ENCODE results near the gene PCBP3. TPM values are rescaled to one million over a fixed set of nuclear protein-coding genes. Genes with fewer than 3 reads are reported as not detected.

Gene PCBP3
- total and polyA plus RNA-seq, 4 donors = 14.3 to 30.0 (median 22.5) TPM

GRCh38 chr21:45825219-45825618 lies 181.7 kb downstream of the PCBP3 start:
- H3K4me1 ChIP-seq (ENCODE audit: control insufficient read depth, insufficient read depth, low read length) = peaks cover 33% of the 10 kb centered on the region

GRCh38 chr21:45826676-45827301 lies 183.3 kb downstream of the PCBP3 start:
- Histone ChIP-seq H3K9me3 (ENCODE audit: control insufficient read depth, insufficient read depth, low read length) (no peaks in the 10 kb centered on the region), H3K4me1 (ENCODE audit: control insufficient read depth, insufficient read depth, low read length) (peaks cover 36% of the 10 kb centered on the region), H3K27me3 (ENCODE audit: control insufficient read depth, insufficient read depth, low read length) (no peaks in the 10 kb centered on the region), H3K27ac (ENCODE audit: low read depth, low read length) (no peak overlapping the region), H3K4me3 (ENCODE audit: low read depth, low read length) (no peak overlapping the region), H3K36me3 (ENCODE audit: control insufficient read depth, insufficient read depth, low read length) (peaks cover 4% of the 10 kb centered on the region)
- WGBS (ENCODE audit: insufficient coverage) = 96% methylated on average over 13 of the region's 16 CpGs
- no peak for DNase-seq (ENCODE audit: low read depth in 4 of 6, low spot score in 6 of 6)

More at GRCh38 chr21:45825219-45825618, 181.7 kb downstream of the PCBP3 start:
- no peak overlapping the region for H3K27ac ChIP-seq (ENCODE audit: low read depth, low read length)
- WGBS (ENCODE audit: insufficient coverage) = 59% methylated on average over 7 of the region's 13 CpGs
- H3K36me3 ChIP-seq (ENCODE audit: control insufficient read depth, insufficient read depth, low read length) = peaks cover 4% of the 10 kb centered on the region
- no peaks in the 10 kb centered on the region for H3K27me3 ChIP-seq (ENCODE audit: control insufficient read depth, insufficient read depth, low read length)
- no peak overlapping the region for H3K4me3 ChIP-seq (ENCODE audit: low read depth, low read length)
- no peak for DNase-seq (ENCODE audit: low read depth in 4 of 6, low spot score in 6 of 6)
- no peaks in the 10 kb centered on the region for H3K9me3 ChIP-seq (ENCODE audit: control insufficient read depth, insufficient read depth, low read length)

DNA sequence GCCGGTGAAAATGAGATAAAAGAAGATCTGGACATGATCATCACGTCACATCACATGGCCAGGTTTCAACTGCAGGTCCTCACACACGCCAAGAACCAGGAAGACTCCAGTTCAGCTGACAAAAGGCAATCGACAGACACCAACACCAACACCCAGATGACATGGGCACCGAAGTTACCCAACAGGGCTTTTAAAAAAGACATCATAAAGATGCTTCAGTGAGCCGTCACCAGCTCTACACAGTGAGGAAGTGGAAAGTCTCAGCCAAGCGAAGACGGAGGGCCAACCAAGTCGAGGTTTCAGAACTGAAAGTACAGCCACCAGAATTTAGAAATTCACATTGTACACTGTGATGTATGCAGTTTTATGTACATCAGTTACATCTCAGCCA lies 183.8 kb downstream of the PCBP3 start:
- Histone ChIP-seq H3K4me3 (ENCODE audit: low read depth, low read length) (no peak overlapping the region), H3K27ac (ENCODE audit: low read depth, low read length) (no peak overlapping the region), H3K9me3 (ENCODE audit: control insufficient read depth, insufficient read depth, low read length) (no peaks in the 10 kb centered on the region), H3K27me3 (ENCODE audit: control insufficient read depth, insufficient read depth, low read length) (no peaks in the 10 kb centered on the region), H3K4me1 (ENCODE audit: control insufficient read depth, insufficient read depth, low read length) (peaks cover 40% of the 10 kb centered on the region), H3K36me3 (ENCODE audit: control insufficient read depth, insufficient read depth, low read length) (peaks cover 4% of the 10 kb centered on the region)
- no peak for DNase-seq (ENCODE audit: low read depth in 4 of 6, low spot score in 6 of 6)
- 96% methylated on average over 6 of the region's 9 CpGs for WGBS (ENCODE audit: insufficient coverage)

DNA sequence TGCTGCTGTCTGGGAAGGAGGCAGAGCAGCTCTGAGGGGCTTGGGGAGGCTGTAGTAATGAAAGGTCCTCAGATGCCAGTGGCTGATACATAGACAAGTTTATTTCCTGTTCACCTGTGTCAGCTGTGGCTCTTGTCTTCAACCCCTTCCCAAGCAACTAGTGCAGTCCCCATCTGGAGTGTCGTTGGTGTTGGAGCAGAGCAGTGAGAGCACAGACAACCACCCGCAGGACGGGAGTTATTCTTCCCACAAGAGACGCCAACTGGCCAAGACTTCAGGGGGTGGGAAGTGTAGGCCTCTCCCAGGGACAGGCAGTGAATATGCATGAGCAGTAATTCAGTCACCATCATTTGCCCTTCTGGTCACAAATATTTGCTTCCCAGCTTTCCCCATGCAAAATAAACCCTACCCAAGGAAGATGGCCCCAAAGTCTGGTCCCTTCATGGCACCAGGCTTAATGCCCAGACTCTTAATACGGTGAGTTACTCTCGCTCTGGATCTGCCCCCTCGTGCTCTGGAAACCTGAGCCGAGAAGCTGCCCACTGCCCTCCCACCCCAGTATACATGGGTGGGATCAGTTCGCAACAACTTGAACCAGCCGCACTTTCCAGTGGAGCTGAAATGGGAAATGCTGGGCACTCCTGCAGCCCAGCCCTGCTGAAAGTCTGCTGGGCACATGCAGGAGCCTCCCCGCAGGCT lies 184.5 kb downstream of the PCBP3 start:
- DNase-seq (ENCODE audit: low read depth in 4 of 6, low spot score in 6 of 6) = no peak
- peaks cover 4% of the 10 kb centered on the region for H3K36me3 ChIP-seq (ENCODE audit: control insufficient read depth, insufficient read depth, low read length)
- peaks cover 46% of the 10 kb centered on the region for H3K4me1 ChIP-seq (ENCODE audit: control insufficient read depth, insufficient read depth, low read length)
- no peaks in the 10 kb centered on the region for H3K27me3 ChIP-seq (ENCODE audit: control insufficient read depth, insufficient read depth, low read length)
- no peaks in the 10 kb centered on the region for H3K9me3 ChIP-seq (ENCODE audit: control insufficient read depth, insufficient read depth, low read length)
- H3K4me3 ChIP-seq (ENCODE audit: low read depth, low read length) = no peak overlapping the region
- 84% methylated on average over 7 of the region's 11 CpGs for WGBS (ENCODE audit: insufficient coverage)
- H3K27ac ChIP-seq (ENCODE audit: low read depth, low read length) = no peak overlapping the region

- WGBS (ENCODE audit: insufficient coverage) = 94% methylated on average over 24 of the region's 26 CpGs
- no peak for DNase-seq (ENCODE audit: low read depth in 4 of 6, low spot score in 6 of 6)
Measured at GRCh38 chr21:45828580-45829570, 185.3 kb downstream of the PCBP3 start.

GRCh38 chr21:45829668-45830067 lies 186.1 kb downstream of the PCBP3 start:
- no peak for DNase-seq (ENCODE audit: low read depth in 4 of 6, low spot score in 6 of 6)
- H3K27ac ChIP-seq (ENCODE audit: low read depth, low read length) = no peak overlapping the region

More at GRCh38 chr21:45828580-45829570, 185.3 kb downstream of the PCBP3 start:
- Histone ChIP-seq H3K9me3 (ENCODE audit: control insufficient read depth, insufficient read depth, low read length) (no peaks in the 10 kb centered on the region), H3K36me3 (ENCODE audit: control insufficient read depth, insufficient read depth, low read length) (peaks cover 4% of the 10 kb centered on the region), H3K27me3 (ENCODE audit: control insufficient read depth, insufficient read depth, low read length) (no peaks in the 10 kb centered on the region), H3K4me3 (ENCODE audit: low read depth, low read length) (no peak overlapping the region), H3K4me1 (ENCODE audit: control insufficient read depth, insufficient read depth, low read length) (peaks cover 55% of the 10 kb centered on the region), H3K27ac (ENCODE audit: low read depth, low read length) (no peak overlapping the region)

GRCh38 chr21:45830221-45830640 lies 186.7 kb downstream of the PCBP3 start:
- Histone ChIP-seq H3K4me1 (ENCODE audit: control insufficient read depth, insufficient read depth, low read length) (peaks cover 53% of the 10 kb centered on the region), H3K27ac (ENCODE audit: low read depth, low read length) (no peak overlapping the region), H3K4me3 (ENCODE audit: low read depth, low read length) (no peak overlapping the region), H3K27me3 (ENCODE audit: control insufficient read depth, insufficient read depth, low read length) (no peaks in the 10 kb centered on the region), H3K9me3 (ENCODE audit: control insufficient read depth, insufficient read depth, low read length) (no peaks in the 10 kb centered on the region), H3K36me3 (ENCODE audit: control insufficient read depth, insufficient read depth, low read length) (peaks cover 7% of the 10 kb centered on the region)
- DNase-seq (ENCODE audit: low read depth in 4 of 6, low spot score in 6 of 6) = peak in 1 of 6 donors; percentile 51
- 43% methylated on average over 10 of the region's 11 CpGs for WGBS (ENCODE audit: insufficient coverage)

More at GRCh38 chr21:45829668-45830067, 186.1 kb downstream of the PCBP3 start:
- no peaks in the 10 kb centered on the region for H3K27me3 ChIP-seq (ENCODE audit: control insufficient read depth, insufficient read depth, low read length)
- no peaks in the 10 kb centered on the region for H3K9me3 ChIP-seq (ENCODE audit: control insufficient read depth, insufficient read depth, low read length)
- peaks cover 5% of the 10 kb centered on the region for H3K36me3 ChIP-seq (ENCODE audit: control insufficient read depth, insufficient read depth, low read length)
- H3K4me3 ChIP-seq (ENCODE audit: low read depth, low read length) = no peak overlapping the region
- WGBS (ENCODE audit: insufficient coverage) = 78% methylated on average over 7 of the region's 7 CpGs
- H3K4me1 ChIP-seq (ENCODE audit: control insufficient read depth, insufficient read depth, low read length) = peaks cover 56% of the 10 kb centered on the region

DNA sequence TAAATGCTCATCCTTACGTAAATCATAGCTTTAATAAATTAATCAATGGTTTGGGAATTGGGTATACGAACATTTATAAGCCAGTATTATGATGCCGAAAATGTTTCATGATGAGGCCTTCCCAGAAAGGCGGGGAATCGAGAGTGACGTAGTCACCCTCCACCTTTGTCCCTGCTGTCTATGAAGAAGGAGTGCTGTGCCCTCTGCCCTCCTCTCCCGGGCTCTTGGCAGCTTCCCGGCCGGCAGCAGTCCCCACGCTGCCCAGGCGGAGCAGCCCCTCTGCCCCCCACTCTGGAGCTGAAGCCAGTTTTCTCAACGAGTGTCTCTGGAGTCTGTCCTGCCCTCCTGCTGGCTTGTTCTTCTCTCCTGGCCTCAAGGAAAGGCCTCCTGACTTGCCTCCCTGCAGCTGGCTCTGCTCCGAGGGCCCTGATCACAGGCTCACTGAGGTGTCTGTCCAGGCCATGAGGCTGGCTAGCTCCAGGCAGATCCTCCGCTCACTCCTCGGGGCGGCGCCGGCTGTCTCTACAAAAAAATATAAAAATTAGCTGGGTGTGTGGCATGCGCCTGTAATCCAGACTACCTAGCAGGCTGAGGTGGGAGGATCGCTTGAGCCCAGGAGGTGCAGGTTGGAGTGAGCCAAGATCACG lies 187.3 kb downstream of the PCBP3 start:
- no peak overlapping the region for H3K27ac ChIP-seq (ENCODE audit: low read depth, low read length)
- H3K4me1 ChIP-seq (ENCODE audit: control insufficient read depth, insufficient read depth, low read length) = peaks cover 55% of the 10 kb centered on the region

More for the DNA sequence above, 187.3 kb downstream of the PCBP3 start:
- peaks cover 7% of the 10 kb centered on the region for H3K36me3 ChIP-seq (ENCODE audit: control insufficient read depth, insufficient read depth, low read length)
- H3K9me3 ChIP-seq (ENCODE audit: control insufficient read depth, insufficient read depth, low read length) = no peaks in the 10 kb centered on the region
- DNase-seq (ENCODE audit: low read depth in 4 of 6, low spot score in 6 of 6) = no peak
- no peaks in the 10 kb centered on the region for H3K27me3 ChIP-seq (ENCODE audit: control insufficient read depth, insufficient read depth, low read length)
- 62% methylated on average over 11 of the region's 21 CpGs for WGBS (ENCODE audit: insufficient coverage)
- no peak overlapping the region for H3K4me3 ChIP-seq (ENCODE audit: low read depth, low read length)

Measured in spinal cord (tissue), 10 donors.